Hepatocyte (in vitro differentiated cells): ENCODE data around the gene CARMIL3. TPM values are rescaled to one million over a fixed set of nuclear protein-coding genes. Genes with fewer than 3 reads are reported as not detected.

Experiments used
- DNase-seq: peaks from one replicate; pipeline ENCODE4 v3.0.0-alpha.2; 2016; ENCODE audit warnings: low spot score
- H2AFZ ChIP-seq: fragments of 200-600 bp; sonication (generic); 2 replicates; pipeline ENCODE4 v1.6.0; 2016; ENCODE audit warnings: antibody characterized with exemption, mild to moderate bottlenecking
- H3K27ac ChIP-seq: fragments of 200-600 bp; sonication (generic); 2 replicates; pipeline ENCODE4 v1.5.1; 2016; ENCODE audit warnings: mild to moderate bottlenecking
- H3K27me3 ChIP-seq: fragments of 200-600 bp; sonication (generic); 2 replicates; pipeline ENCODE4 v1.6.1; 2016
- H3K36me3 ChIP-seq: fragments of 200-600 bp; sonication (generic); replicated peaks from 2 replicates; pipeline ENCODE4 v1.5.1; 2016; ENCODE audit warnings: low read depth; ENCODE audit not compliant: insufficient read depth
- H3K4me1 ChIP-seq: fragments of 200-600 bp; sonication (generic); 2 replicates; pipeline ENCODE4 v1.5.1; 2016; ENCODE audit warnings: mild to moderate bottlenecking, moderate library complexity; ENCODE audit not compliant: insufficient read depth
- H3K4me2 ChIP-seq: fragments of 200-600 bp; sonication (generic); 2 replicates; pipeline ENCODE4 v1.6.0; 2016
- H3K4me3 ChIP-seq: fragments of 200-600 bp; sonication (generic); 2 replicates; pipeline ENCODE4 v1.5.1; 2016; ENCODE audit warnings: mild to moderate bottlenecking
- H3K79me2 ChIP-seq: fragments of 200-600 bp; sonication (generic); 2 replicates; pipeline ENCODE4 v1.6.0; 2017; ENCODE audit warnings: mild to moderate bottlenecking
- H3K9me2 ChIP-seq: fragments of 200-600 bp; sonication (generic); replicated peaks from 2 replicates; pipeline ENCODE4 v1.6.0; 2017; ENCODE audit warnings: mild to moderate bottlenecking; ENCODE audit not compliant: insufficient read depth
- H3K9me3 ChIP-seq: fragments of 200-600 bp; sonication (generic); 2 replicates; pipeline ENCODE4 v1.5.1; 2016; ENCODE audit warnings: low read depth, mild to moderate bottlenecking
- H4K20me1 ChIP-seq: fragments of 200-600 bp; sonication (generic); 2 replicates; pipeline ENCODE4 v1.6.0; 2016; ENCODE audit warnings: mild to moderate bottlenecking; ENCODE audit not compliant: insufficient read depth, poor library complexity, severe bottlenecking
- CTCF ChIP-seq: fragments of 200-600 bp; sonication (generic); IDR thresholded peaks from 2 replicates; pipeline ENCODE4 v1.5.1; 2016; ENCODE audit warnings: antibody characterized with exemption, mild to moderate bottlenecking; ENCODE audit not compliant: poor library complexity
- EZH2 ChIP-seq: fragments of 200-600 bp; sonication (generic); IDR thresholded peaks from 2 replicates; pipeline ENCODE4 v1.6.1; 2016; ENCODE audit warnings: antibody characterized with exemption, mild to moderate bottlenecking, borderline replicate concordance
- EZH2phosphoT487 ChIP-seq: fragments of 200-600 bp; sonication (generic); IDR thresholded peaks from one replicate; pipeline ENCODE4 v1.6.1; 2018; ENCODE audit warnings: antibody characterized with exemption, mild to moderate bottlenecking, low read depth, moderate library complexity; ENCODE audit not compliant: unreplicated experiment, severe bottlenecking
- WGBS: methylation state at CpG from one replicate; pipeline ENCODE4 v1.1.6; 2016; ENCODE audit warnings: low lambda C conversion rate; ENCODE audit errors: missing lambda C conversion rate; 5-methylcytosine and 5-hydroxymethylcytosine counted together
- polyA plus RNA-seq: library from polyadenylated mRNA; unstranded; fragments of >200 nt; fragmentation: Nextera tagmentation; extraction: Ambion mirVana; gene quantifications from 2 replicates; pipeline ENCODE4 v1.2.1, GENCODE V29; 2016
- total RNA-seq: library from RNA; depleted of rRNA; stranded (reverse); fragments of >200 nt; gene quantifications from 2 replicates; pipeline ENCODE4 v1.2.3, GENCODE V29; 2014

The CARMIL3 gene
- total and polyA plus RNA-seq, 2 experiments from 2014 or later, result 0.37 TPM; not detected in 1

GRCh38 chr14:24113379-24113800, 61.6 kb downstream of the CARMIL3 start:
- Histone ChIP-seq H3K4me2 (peak overlapping the region; percentile 77), H3K27ac (peak overlapping the region; percentile 98), H3K9me2 (no peaks in the 10 kb centered on the region), H4K20me1 (no peaks in the 10 kb centered on the region), H2AFZ (peak overlapping the region; percentile 63), H3K36me3 (no peaks in the 10 kb centered on the region), H3K9me3 (no peaks in the 10 kb centered on the region), H3K79me2 (peaks cover 20% of the 10 kb centered on the region), H3K27me3 (no peaks in the 10 kb centered on the region), H3K4me1 (peaks cover 9% of the 10 kb centered on the region), H3K4me3 (peak overlapping the region; percentile 44)
- TF ChIP-seq EZH2, result no peak
- no peak for TF ChIP-seq EZH2phosphoT487
- no peak for TF ChIP-seq CTCF
- 14% methylated on average over 15 of the region's 15 CpGs for WGBS
- DNase-seq, result no peak

GRCh38 chr14:24113801-24114531, 62.2 kb downstream of the CARMIL3 start:
- peak; percentile 94 for DNase-seq
- TF ChIP-seq EZH2 (no peak), CTCF (no peak), EZH2phosphoT487 (no peak)
- H3K9me2 ChIP-seq, result no peaks in the 10 kb centered on the region
- H3K9me3 ChIP-seq, result no peaks in the 10 kb centered on the region
- no peaks in the 10 kb centered on the region for H4K20me1 ChIP-seq
- no peaks in the 10 kb centered on the region for H3K36me3 ChIP-seq
- H3K79me2 ChIP-seq, result peaks cover 20% of the 10 kb centered on the region
- H3K27ac ChIP-seq, result peak overlapping the region; percentile 98
- no peaks in the 10 kb centered on the region for H3K27me3 ChIP-seq
- WGBS, result under 1% methylated on average over 40 of the region's 42 CpGs
- H3K4me1 ChIP-seq, result peaks cover 9% of the 10 kb centered on the region
- H3K4me3 ChIP-seq, result peak overlapping the region; percentile 44
- H3K4me2 ChIP-seq, result peak overlapping the region; percentile 77
- H2AFZ ChIP-seq, result peak overlapping the region; percentile 63

- TF ChIP-seq EZH2phosphoT487, result no peak
- no peak for TF ChIP-seq EZH2
- TF ChIP-seq CTCF, result no peak
- Histone ChIP-seq H2AFZ (peak within 1 kb of the TSS; percentile 63), H3K9me3 (no peaks in the 10 kb centered on the region), H3K36me3 (no peaks in the 10 kb centered on the region), H3K4me2 (peak within 1 kb of the TSS; percentile 79), H3K79me2 (peaks cover 20% of the 10 kb centered on the region), H3K27ac (peak within 1 kb of the TSS; percentile 98), H3K27me3 (no peaks in the 10 kb centered on the region), H3K4me1 (peaks cover 9% of the 10 kb centered on the region), H3K9me2 (no peaks in the 10 kb centered on the region), H4K20me1 (no peaks in the 10 kb centered on the region), H3K4me3 (peak within 1 kb of the TSS; percentile 44)
- WGBS, result under 1% methylated on average over 63 of the region's 65 CpGs
- DNase-seq, result peak; percentile 99
These were observed 63.0 kb downstream of the CARMIL3 start, which contains the start of the genes DCAF11 and NRL for GRCh38 chr14:24114532-24115421. Gene DCAF11, plus strand, starts transcription at chr14:24114777. Its CDS starts 818 bp downstream, at chr14:24115595. Gene NRL, minus strand, starts transcription at chr14:24114949. Its CDS starts 32,101 bp downstream, at chr14:24082848.
